ENCODE measurements around the gene ATP6V0B. TPM values are rescaled to one million over a fixed set of nuclear protein-coding genes. Genes with fewer than 3 reads are reported as not detected.

Gene ATP6V0B
- total and polyA plus RNA-seq, 2 of the 8 experiments (the other 6 are each of a cell fraction or from before 2014, with no cell fraction given) = 105 to 308 TPM

DNA sequence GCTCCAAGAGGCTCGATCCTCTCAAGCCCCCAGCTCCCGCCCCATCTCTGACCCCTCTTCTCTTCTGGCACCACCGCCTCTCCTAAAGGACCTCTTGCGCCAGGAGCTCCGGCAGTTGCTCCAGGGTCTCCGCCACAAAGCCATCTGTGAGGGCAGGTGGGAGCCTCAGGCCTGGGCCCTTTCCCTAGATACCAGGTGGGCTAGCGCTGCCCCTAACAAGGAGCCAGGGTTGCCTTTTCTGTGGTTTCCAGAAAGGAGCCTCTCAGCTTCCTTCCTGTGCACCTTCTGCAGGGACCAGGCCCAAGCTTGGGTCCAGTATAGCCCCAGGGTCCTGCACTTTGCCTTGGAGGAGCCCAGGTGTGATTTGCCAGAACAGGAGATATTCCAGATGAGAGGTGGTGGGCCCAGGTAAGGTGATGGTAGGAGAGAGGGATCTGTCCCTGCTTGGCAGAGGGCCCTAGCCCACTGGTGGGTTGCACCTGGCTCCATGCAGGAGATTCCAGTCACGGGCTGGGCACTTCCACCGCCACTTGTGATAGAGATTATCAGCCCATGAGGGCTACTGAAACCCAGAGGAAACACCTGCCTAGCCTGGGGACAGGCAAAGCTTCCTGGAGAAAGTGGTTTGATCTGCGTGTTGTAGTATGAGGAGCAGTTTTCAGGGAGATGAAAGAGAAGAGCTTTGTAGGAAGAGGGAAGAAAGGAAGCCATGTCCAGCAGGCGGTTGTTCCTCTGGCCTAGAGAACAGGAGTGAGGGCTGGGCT, 17.7 kb downstream of the ATP6V0B start (continued):
- no peak for TF ChIP-seq KDM5A (IDR thresholded peaks at IDR 0.05; ENCODE audit: low read length)
- TF ChIP-seq EZH2 (IDR thresholded peaks at IDR 0.05; ENCODE audit: low read depth, low read length, severe bottlenecking) = no peak
- no peak for TF ChIP-seq JUND (IDR thresholded peaks at IDR 0.05; ENCODE audit: low read length)
- TF ChIP-seq CEBPB (IDR thresholded peaks at IDR 0.05; ENCODE audit: low read depth, low read length) = no peak
- TF ChIP-seq SP2 (IDR thresholded peaks at IDR 0.05; ENCODE audit: low read length) = no peak
